ENCODE data around the gene LRRC74B.
"Not testable (repeated sequence)": the region's sequence is repeated elsewhere in the genome, so short reads cannot be mapped to it uniquely, and the experiment has no call there.

LRRC74B gene

GRCh38 chr22:21045585-21046294 is at the start of gene LRRC74B:
TSS of gene LRRC74B (plus strand) at chr22:21045946. CDS start at chr22:21045987, 41 bp downstream.
- peak; percentile 87 for DNase-seq

GRCh38 chr22:20996031-20996410 is 49.7 kb upstream of the LRRC74B start:
- no peak for DNase-seq

GRCh38 chr22:20996598-20997535 is 48.9 kb upstream of the LRRC74B start:
- DNase-seq: no peak

- DNase-seq: no peak
Measured at GRCh38 chr22:20997536-20998257, 48.0 kb upstream of the LRRC74B start.

GRCh38 chr22:20998411-20999336 is 47.1 kb upstream of the LRRC74B start:
- DNase-seq: no peak

- DNase-seq: no peak
Measured at GRCh38 chr22:20999350-21000206, 46.2 kb upstream of the LRRC74B start.

- DNase-seq: no peak
Measured at GRCh38 chr22:21000207-21000986, 45.3 kb upstream of the LRRC74B start.

GRCh38 chr22:21000987-21001600 is 44.7 kb upstream of the LRRC74B start:
- no peak for DNase-seq

- DNase-seq: peak; percentile 98
Measured at GRCh38 chr22:21001601-21002325, 44.0 kb upstream of the LRRC74B start, which contains the start of gene THAP7. TSS of gene THAP7 (minus strand) at chr22:21002118. CDS start at chr22:21001911, 207 bp downstream.

GRCh38 chr22:21003782-21004181 is 42.0 kb upstream of the LRRC74B start:
- no peak for DNase-seq

- DNase-seq: not testable (repeated sequence)
Measured at GRCh38 chr22:21009208-21009607, 36.5 kb upstream of the LRRC74B start.

GRCh38 chr22:21009638-21010425 is 35.9 kb upstream of the LRRC74B start:
- no peak for DNase-seq

GRCh38 chr22:21010426-21011113 is 35.2 kb upstream of the LRRC74B start:
- DNase-seq: no peak

- no peak for DNase-seq
Measured at GRCh38 chr22:21012446-21013407, 33.0 kb upstream of the LRRC74B start.

GRCh38 chr22:21013657-21014201 is 32.0 kb upstream of the LRRC74B start:
- no peak for DNase-seq

GRCh38 chr22:21014202-21014725 is 31.5 kb upstream of the LRRC74B start:
- DNase-seq: peak; percentile 91

Data from activated CD4-positive, alpha-beta T cell treated with anti-CD3 and anti-CD28 coated beads, Interleukin-2, Interleukin-6, amounts not matched to agents 100 ng/mL and 50 ng/mL, durations not matched to agents 16 hours and 8 hours (primary cell).